Neural progenitor cell (in vitro differentiated cells): ENCODE data around the gene IL18R1. TPM values are rescaled to one million over a fixed set of nuclear protein-coding genes. Genes with fewer than 3 reads are reported as not detected.

Experiments
- DNase-seq: peaks from one replicate; pipeline ENCODE4 v3.0.0-alpha.2; 2016; ENCODE audit warnings: low spot score
- H2AFZ ChIP-seq: fragments of 200-600 bp; sonication (generic); replicated peaks from 2 replicates; pipeline ENCODE4 v1.6.1; 2016; ENCODE audit warnings: antibody characterized with exemption
- H3F3A ChIP-seq: fragments of 200-600 bp; sonication (generic); 2 replicates; pipeline ENCODE4 v1.6.1; 2016; ENCODE audit warnings: antibody characterized with exemption, low read depth
- H3K27ac ChIP-seq: fragments of 200-600 bp; sonication (generic); 2 replicates; pipeline ENCODE4 v1.5.1; 2016; ENCODE audit warnings: mild to moderate bottlenecking
- H3K27me3 ChIP-seq: fragments of 200-600 bp; sonication (generic); 2 replicates; pipeline ENCODE4 v1.6.1; 2016; ENCODE audit warnings: mild to moderate bottlenecking, moderate library complexity
- H3K36me3 ChIP-seq: fragments of 200-600 bp; sonication (generic); 2 replicates; pipeline ENCODE4 v1.5.1; 2016
- H3K4me1 ChIP-seq: fragments of 200-600 bp; sonication (generic); 2 replicates; pipeline ENCODE4 v1.6.1; 2016; ENCODE audit warnings: mixed run types
- H3K4me2 ChIP-seq: fragments of 200-600 bp; sonication (generic); 2 replicates; pipeline ENCODE4 v1.6.1; 2016
- H3K4me3 ChIP-seq: fragments of 200-600 bp; sonication (generic); 2 replicates; pipeline ENCODE4 v1.5.1; 2016
- H3K79me2 ChIP-seq: fragments of 200-600 bp; sonication (generic); 2 replicates; pipeline ENCODE4 v1.6.1; 2016; ENCODE audit warnings: low read depth
- H3K9ac ChIP-seq: fragments of 200-600 bp; sonication (generic); 2 replicates; pipeline ENCODE4 v1.6.1; 2016
- H3K9me3 ChIP-seq: fragments of 200-600 bp; sonication (generic); 2 replicates; pipeline ENCODE4 v1.5.1; 2016; ENCODE audit warnings: low read depth
- H4K20me1 ChIP-seq: fragments of 200-600 bp; sonication (generic); 2 replicates; pipeline ENCODE4 v1.6.1; 2016; ENCODE audit warnings: low read depth
- H3K27ac Mint-ChIP-seq: 3 replicates; pipeline ENCODE4 v1.8.0; 2021; ENCODE audit warnings: mixed read lengths
- H3K27me3 Mint-ChIP-seq: 2 replicates; pipeline ENCODE4 v1.8.0; 2022; ENCODE audit warnings: low read depth, mild to moderate bottlenecking, inconsistent platforms, moderate library complexity, mixed read lengths; ENCODE audit not compliant: insufficient read depth
- H3K36me3 Mint-ChIP-seq: 3 replicates; pipeline ENCODE4 v1.8.0; 2021; ENCODE audit warnings: mixed read lengths
- H3K4me1 Mint-ChIP-seq: 3 replicates; pipeline ENCODE4 v1.8.0; 2021; ENCODE audit warnings: mixed read lengths
- H3K4me3 Mint-ChIP-seq: 3 replicates; pipeline ENCODE4 v1.8.0; 2021; ENCODE audit warnings: mild to moderate bottlenecking, moderate library complexity, mixed read lengths
- H3K9me3 Mint-ChIP-seq: 3 replicates; pipeline ENCODE4 v1.8.0; 2020; ENCODE audit warnings: mixed read lengths
- EZH2 ChIP-seq: fragments of 200-600 bp; sonication (generic); IDR thresholded peaks from 2 replicates; pipeline ENCODE4 v1.6.1; 2017; ENCODE audit warnings: antibody characterized with exemption, mild to moderate bottlenecking, moderate library complexity
- EZH2phosphoT487 ChIP-seq: fragments of 200-600 bp; sonication (generic); IDR thresholded peaks from 2 replicates; pipeline ENCODE4 v1.6.1; 2017; ENCODE audit warnings: antibody characterized with exemption
- total RNA-seq: library from RNA; depleted of rRNA; stranded (reverse); fragments of >200 nt; gene quantifications from 2 replicates; pipeline ENCODE4 v1.2.3, GENCODE V29; 2015; ENCODE audit warnings: low replicate concordance
- TF ChIP-seq, protein P1 (sequence below): fragments of 200-600 bp; sonication (generic); IDR thresholded peaks from 2 replicates; pipeline ENCODE4 v1.5.1; 2017; ENCODE audit warnings: antibody characterized with exemption, mild to moderate bottlenecking

The IL18R1 gene
- total RNA-seq, 1 donor from 2014 or later, result 0.07 TPM

DNA sequence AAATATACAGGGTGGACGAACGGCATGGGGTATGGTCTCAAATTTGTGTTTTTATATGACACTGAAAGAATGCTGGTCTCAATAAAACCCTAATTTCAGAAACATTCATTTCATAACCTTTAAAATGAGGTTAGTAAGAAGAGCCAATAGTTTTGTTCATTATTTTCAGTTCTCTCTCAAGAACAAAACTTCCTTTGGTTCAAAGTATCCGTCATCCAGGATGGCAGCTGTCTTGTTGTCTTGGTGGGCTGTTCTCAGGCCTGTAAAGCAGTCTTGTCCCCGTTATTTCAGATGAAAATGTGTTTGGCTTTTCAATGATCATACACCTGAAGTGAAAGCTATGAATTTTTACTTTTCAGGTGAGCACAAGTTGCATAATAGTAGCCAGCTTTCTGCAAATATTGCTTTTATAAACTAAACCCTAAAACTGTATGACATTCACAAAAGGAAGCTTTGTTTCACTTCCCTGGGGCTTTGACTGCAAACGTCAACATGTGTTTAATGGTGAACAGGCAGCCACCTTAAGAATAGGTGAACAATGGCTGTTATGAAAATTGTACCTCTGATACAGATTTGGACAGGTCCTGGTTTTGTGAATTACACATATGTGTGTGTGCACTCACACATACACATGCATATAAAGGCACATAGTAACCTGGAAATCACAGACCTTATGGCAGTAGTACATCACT lies 70.0 kb downstream of the IL18R1 start:
- no peaks in the 10 kb centered on the region for H3K27me3 ChIP-seq
- H3K27ac ChIP-seq, result no peak overlapping the region
- no peak overlapping the region for H3K4me3 ChIP-seq
- H3K9ac ChIP-seq, result no peak overlapping the region
- no peaks in the 10 kb centered on the region for H3K4me1 Mint-ChIP-seq
- H3K36me3 ChIP-seq, result no peaks in the 10 kb centered on the region
- no peak overlapping the region for H2AFZ ChIP-seq
- no peaks in the 10 kb centered on the region for H3K36me3 Mint-ChIP-seq
- H3K27me3 Mint-ChIP-seq, result peaks cover 5% of the 10 kb centered on the region
- no peak overlapping the region for H3K4me2 ChIP-seq
- no peaks in the 10 kb centered on the region for H4K20me1 ChIP-seq
- H3K4me3 Mint-ChIP-seq, result no peak overlapping the region
- TF ChIP-seq, protein P1, sequence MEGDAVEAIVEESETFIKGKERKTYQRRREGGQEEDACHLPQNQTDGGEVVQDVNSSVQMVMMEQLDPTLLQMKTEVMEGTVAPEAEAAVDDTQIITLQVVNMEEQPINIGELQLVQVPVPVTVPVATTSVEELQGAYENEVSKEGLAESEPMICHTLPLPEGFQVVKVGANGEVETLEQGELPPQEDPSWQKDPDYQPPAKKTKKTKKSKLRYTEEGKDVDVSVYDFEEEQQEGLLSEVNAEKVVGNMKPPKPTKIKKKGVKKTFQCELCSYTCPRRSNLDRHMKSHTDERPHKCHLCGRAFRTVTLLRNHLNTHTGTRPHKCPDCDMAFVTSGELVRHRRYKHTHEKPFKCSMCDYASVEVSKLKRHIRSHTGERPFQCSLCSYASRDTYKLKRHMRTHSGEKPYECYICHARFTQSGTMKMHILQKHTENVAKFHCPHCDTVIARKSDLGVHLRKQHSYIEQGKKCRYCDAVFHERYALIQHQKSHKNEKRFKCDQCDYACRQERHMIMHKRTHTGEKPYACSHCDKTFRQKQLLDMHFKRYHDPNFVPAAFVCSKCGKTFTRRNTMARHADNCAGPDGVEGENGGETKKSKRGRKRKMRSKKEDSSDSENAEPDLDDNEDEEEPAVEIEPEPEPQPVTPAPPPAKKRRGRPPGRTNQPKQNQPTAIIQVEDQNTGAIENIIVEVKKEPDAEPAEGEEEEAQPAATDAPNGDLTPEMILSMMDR, result no peak
- TF ChIP-seq EZH2 (no peak), EZH2phosphoT487 (no peak)
- no peaks in the 10 kb centered on the region for H3K4me1 ChIP-seq
- H3K27ac Mint-ChIP-seq, result no peak overlapping the region
- no peaks in the 10 kb centered on the region for H3K79me2 ChIP-seq
- H3K9me3 ChIP-seq, result no peaks in the 10 kb centered on the region
- no peak for DNase-seq
- H3F3A ChIP-seq, result no peaks in the 10 kb centered on the region
- H3K9me3 Mint-ChIP-seq, result no peaks in the 10 kb centered on the region

DNA sequence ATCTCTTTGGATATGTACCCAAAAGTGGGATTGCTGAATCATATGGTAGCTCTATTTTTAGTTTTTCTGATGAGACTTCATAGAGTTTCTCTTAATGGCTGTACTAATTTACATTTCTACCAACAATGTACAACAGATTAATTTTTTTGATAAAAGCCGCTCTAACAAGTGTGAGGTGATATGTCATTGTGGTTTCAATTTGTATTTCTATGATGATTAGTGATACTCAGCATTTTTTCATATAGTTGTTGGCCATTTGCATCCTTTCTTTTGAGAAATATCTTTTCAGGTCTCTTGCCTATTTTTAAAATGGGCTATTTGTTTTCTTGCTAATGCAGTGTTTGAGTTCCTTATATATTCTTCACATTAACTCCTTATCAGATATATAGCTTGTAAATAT lies 71.7 kb downstream of the IL18R1 start:
- Mint-ChIP-seq H3K27me3 (peaks cover 5% of the 10 kb centered on the region), H3K36me3 (no peaks in the 10 kb centered on the region), H3K4me1 (no peaks in the 10 kb centered on the region), H3K4me3 (no peak overlapping the region), H3K9me3 (no peaks in the 10 kb centered on the region), H3K27ac (no peak overlapping the region)
- Histone ChIP-seq H4K20me1 (no peaks in the 10 kb centered on the region), H3K4me1 (no peaks in the 10 kb centered on the region), H3K79me2 (no peaks in the 10 kb centered on the region), H3K9ac (no peak overlapping the region), H3K27ac (no peak overlapping the region), H3F3A (no peaks in the 10 kb centered on the region), H3K27me3 (no peaks in the 10 kb centered on the region), H3K9me3 (no peaks in the 10 kb centered on the region), H3K36me3 (no peaks in the 10 kb centered on the region), H2AFZ (no peak overlapping the region), H3K4me2 (no peak overlapping the region), H3K4me3 (no peak overlapping the region)
- TF ChIP-seq EZH2 (no peak), EZH2phosphoT487 (no peak)
- DNase-seq, result no peak

DNA sequence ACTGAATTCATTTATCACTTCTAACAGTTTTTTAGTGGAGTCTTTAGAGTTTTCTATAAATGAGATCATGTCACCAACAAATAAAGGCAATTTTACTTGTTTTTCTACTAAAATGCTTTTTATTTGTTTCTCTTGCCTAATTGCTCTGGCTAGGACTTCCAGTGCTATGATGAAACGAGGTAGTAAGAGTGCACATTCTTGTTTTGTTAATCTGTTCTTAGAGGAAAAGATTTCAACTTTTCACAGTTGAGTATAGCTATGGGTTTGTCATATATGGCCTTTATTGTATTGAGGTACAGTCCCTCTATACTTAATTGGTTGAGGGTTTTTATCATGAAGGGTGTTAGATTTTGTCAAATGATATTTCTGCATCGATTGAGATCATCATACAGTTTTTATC lies 73.0 kb downstream of the IL18R1 start:
- Histone ChIP-seq H2AFZ (no peak overlapping the region), H3K27ac (no peak overlapping the region), H3K79me2 (no peaks in the 10 kb centered on the region), H3K4me2 (no peak overlapping the region), H3K27me3 (no peaks in the 10 kb centered on the region), H3K4me1 (no peaks in the 10 kb centered on the region), H3K4me3 (no peak overlapping the region), H3F3A (no peaks in the 10 kb centered on the region), H3K9ac (no peak overlapping the region), H4K20me1 (no peaks in the 10 kb centered on the region), H3K36me3 (no peaks in the 10 kb centered on the region), H3K9me3 (no peaks in the 10 kb centered on the region)
- Mint-ChIP-seq H3K4me1 (no peaks in the 10 kb centered on the region), H3K9me3 (no peaks in the 10 kb centered on the region), H3K27ac (no peak overlapping the region), H3K27me3 (no peaks in the 10 kb centered on the region), H3K4me3 (no peak overlapping the region), H3K36me3 (no peaks in the 10 kb centered on the region)
- DNase-seq, result no peak
- TF ChIP-seq, protein P1, result no peak
- TF ChIP-seq EZH2 (no peak), EZH2phosphoT487 (no peak)

DNA sequence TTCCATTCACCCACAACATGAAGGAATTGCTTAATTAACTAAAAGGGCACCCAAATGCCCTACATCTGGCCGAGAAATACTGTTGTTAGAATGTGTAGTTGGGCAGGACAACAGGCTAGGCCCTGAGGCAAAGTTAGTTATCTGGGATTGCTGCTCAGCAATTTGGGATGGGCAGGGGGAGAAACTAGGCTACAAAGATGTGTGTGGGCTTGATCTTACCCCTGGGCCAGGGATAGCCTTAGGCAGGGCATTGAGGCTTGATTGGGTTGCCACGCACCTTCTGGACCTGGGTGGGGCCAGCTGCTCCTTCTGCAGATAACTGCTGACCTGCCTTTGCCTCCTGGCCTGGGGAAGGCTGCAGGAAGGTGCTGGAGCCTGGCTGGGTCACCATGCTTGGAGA lies 76.8 kb downstream of the IL18R1 start:
- Mint-ChIP-seq H3K36me3 (no peaks in the 10 kb centered on the region), H3K4me1 (no peaks in the 10 kb centered on the region), H3K27ac (no peak overlapping the region), H3K27me3 (no peaks in the 10 kb centered on the region), H3K4me3 (no peak overlapping the region), H3K9me3 (no peaks in the 10 kb centered on the region)
- TF ChIP-seq EZH2phosphoT487, result no peak
- no peak overlapping the region for H3K9ac ChIP-seq
- H3K4me3 ChIP-seq, result no peak overlapping the region
- no peaks in the 10 kb centered on the region for H3F3A ChIP-seq
- no peaks in the 10 kb centered on the region for H3K36me3 ChIP-seq
- no peaks in the 10 kb centered on the region for H3K9me3 ChIP-seq
- no peak for DNase-seq
- no peaks in the 10 kb centered on the region for H3K27me3 ChIP-seq
- H4K20me1 ChIP-seq, result no peaks in the 10 kb centered on the region
- H2AFZ ChIP-seq, result no peak overlapping the region
- no peaks in the 10 kb centered on the region for H3K4me1 ChIP-seq
- H3K27ac ChIP-seq, result no peak overlapping the region
- no peak overlapping the region for H3K4me2 ChIP-seq
- no peaks in the 10 kb centered on the region for H3K79me2 ChIP-seq
